Measurements from ENCODE around the gene PODN. TPM values are rescaled to one million over a fixed set of nuclear protein-coding genes. Genes with fewer than 3 reads are reported as not detected.

The PODN gene
- 35.3 TPM for total RNA-seq
- long read RNA-seq, transcript PODN-201 (11 exons, 3,010 nt) = major isoform, 14 of 27 reads
- long read RNA-seq, partial matches to known transcripts = 12 of 27 reads
- long read RNA-seq, other reads (novel, unspliced or antisense) = 1 of 27 reads

DNA sequence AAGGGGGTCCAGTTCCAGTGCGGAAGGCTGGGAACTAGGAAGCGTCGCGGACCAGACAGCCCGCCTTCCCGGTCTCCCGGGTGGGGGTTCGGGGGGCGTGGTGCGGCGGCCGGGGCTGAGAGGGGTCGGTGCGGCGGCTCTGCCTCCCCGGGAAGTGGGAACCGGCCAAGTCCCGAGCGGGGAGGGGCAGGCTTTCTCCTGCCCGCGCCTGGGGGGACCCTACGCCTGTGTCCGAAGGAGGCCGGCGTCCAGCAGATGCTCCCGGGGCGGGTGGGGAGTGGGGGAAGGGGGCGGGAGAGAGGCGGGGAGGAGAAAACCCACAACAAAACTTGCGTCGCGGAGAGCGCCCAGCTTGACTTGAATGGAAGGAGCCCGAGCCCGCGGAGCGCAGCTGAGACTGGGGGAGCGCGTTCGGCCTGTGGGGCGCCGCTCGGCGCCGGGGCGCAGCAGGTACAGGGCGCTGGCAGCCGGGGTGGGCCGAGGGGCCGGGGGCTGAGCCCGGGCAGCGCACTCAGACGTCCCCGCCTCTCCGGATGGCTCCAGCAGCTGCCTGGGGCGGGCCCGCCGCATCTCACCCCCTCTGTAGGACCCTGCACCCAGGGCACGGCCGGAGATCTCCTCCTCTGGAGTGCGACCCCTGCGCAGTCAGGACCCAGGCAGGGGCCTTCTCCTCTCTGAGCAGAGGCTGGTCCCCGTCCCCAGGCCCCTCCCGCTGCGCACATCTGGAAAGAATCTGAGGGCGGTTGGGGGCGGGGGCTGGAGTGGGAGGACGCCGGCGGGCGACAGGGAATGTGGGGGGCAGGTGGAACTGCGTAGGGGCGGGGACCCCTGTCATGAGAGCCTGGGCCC lies at the start of gene PODN:
TSS of gene PODN (plus strand) at position 355 of the 849 bp plus-strand sequence. CDS start 7,643 bp downstream, outside the sequence.
- intact Hi-C loops (cut with DNase I) = no loop called here
- DNase-seq (ENCODE audit: missing footprints) = peak; percentile 79
- peak; percentile 52 for ATAC-seq

- intact Hi-C loops (cut with DNase I) = loop anchor here (10.0 kb wide), 1 partner anchor 170 kb away; no protein-coding TSS in a partner anchor
- ATAC-seq (peak; percentile 94), DNase-seq (ENCODE audit: missing footprints) (peak; percentile 75)
Measured at GRCh38 chr1:53014791-53015507, 47.1 kb upstream of the PODN start.

DNA sequence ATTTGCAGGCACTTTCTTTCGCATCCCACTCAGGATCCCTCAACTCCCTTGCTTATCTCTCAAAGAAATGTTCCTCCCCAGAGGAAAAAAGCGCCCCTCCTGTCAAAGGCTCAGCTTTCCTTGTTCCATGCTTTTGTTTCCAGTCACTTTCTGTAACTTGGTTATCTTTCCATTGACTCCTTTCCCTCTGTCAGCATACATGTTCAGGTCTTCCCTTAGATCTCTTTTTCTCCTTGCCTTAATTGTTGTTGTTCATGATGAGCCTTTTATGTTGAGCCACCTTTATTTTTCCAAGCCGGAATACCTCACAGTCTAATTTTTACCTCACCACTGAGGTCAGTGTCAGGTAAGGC lies 46.5 kb upstream of the PODN start:
- ATAC-seq (no peak), DNase-seq (ENCODE audit: missing footprints) (no peak)
- intact Hi-C loops (cut with DNase I) = loop anchor here (10.0 kb wide), 1 partner anchor 169 kb away; no protein-coding TSS in a partner anchor

- ATAC-seq (no peak), DNase-seq (ENCODE audit: missing footprints) (no peak)
- intact Hi-C loops (cut with DNase I) = loop anchor here (10.0 kb wide), 1 partner anchor 168 kb away; no protein-coding TSS in a partner anchor
Measured at GRCh38 chr1:53016705-53017104, 45.3 kb upstream of the PODN start.

- no peak for DNase-seq (ENCODE audit: missing footprints)
- intact Hi-C loops (cut with DNase I) = no loop called here
- ATAC-seq = no peak
Measured at GRCh38 chr1:53020588-53020987, 41.4 kb upstream of the PODN start.

DNA sequence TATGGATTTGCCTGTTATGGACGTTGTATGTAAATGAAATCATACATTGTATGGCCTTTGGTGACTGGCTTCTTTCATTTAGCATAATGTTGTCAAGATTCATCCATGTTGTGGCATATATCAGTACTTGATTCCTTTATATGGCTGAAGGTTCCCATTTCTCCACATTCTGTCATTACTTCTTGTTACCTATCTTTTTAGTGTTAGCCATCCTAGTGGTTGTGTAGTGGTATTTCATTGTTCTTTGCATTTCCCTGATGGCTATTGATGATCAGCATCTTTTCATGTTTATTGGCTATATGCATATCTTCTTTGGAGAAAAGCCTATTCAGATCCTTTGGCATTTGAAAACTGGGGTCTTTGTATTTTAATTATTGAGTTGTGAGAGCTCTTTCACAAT lies 39.8 kb upstream of the PODN start:
- intact Hi-C loops (cut with DNase I) = no loop called here
- ATAC-seq (no peak), DNase-seq (ENCODE audit: missing footprints) (no peak)

GRCh38 chr1:53023546-53023945 lies 38.5 kb upstream of the PODN start:
- no peak for ATAC-seq
- intact Hi-C loops (cut with DNase I) = no loop called here
- no peak for DNase-seq (ENCODE audit: missing footprints)

GRCh38 chr1:53024117-53024516 lies 37.9 kb upstream of the PODN start:
- no peak for DNase-seq (ENCODE audit: missing footprints)
- intact Hi-C loops (cut with DNase I) = no loop called here
- no peak for ATAC-seq

DNA sequence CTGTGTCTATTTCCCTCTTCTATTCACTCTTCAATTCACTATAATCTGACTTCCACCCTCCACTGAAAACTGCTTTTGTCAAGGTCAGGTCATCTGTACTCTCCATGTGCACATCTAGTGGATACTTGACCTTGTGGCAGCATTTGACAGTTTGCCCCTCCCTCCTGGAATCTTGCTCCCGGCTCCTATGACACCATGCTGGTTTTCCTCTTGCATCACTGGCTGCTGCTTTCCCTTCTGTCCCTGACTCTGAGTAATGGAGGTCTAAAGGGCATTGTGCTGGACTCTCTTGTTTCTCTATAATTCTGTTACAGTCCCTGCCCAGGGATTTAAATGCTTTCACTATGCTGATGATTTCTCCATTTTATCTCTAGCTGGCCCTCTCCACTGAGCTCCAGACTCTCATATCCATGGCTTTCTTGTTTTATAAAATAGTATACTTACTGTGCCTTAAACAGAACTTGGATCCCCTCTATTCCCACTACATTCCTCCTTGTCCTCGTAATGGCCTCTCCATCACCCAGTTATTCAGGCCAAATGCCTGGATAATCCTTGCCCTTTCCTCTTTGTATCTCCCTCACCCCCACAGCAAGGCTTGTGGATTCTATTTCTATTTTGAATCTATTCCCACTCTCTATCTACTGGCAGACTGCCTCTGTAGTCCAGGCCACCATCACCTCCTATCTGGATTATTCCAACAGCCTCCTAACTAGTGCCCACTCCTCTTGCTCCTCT lies 36.8 kb upstream of the PODN start:
- DNase-seq (ENCODE audit: missing footprints) (no peak), ATAC-seq (peak; percentile 90)
- intact Hi-C loops (cut with DNase I) = no loop called here

- ATAC-seq (no peak), DNase-seq (ENCODE audit: missing footprints) (no peak)
- intact Hi-C loops (cut with DNase I) = no loop called here
Measured at GRCh38 chr1:53025769-53026112, 36.3 kb upstream of the PODN start.

DNA sequence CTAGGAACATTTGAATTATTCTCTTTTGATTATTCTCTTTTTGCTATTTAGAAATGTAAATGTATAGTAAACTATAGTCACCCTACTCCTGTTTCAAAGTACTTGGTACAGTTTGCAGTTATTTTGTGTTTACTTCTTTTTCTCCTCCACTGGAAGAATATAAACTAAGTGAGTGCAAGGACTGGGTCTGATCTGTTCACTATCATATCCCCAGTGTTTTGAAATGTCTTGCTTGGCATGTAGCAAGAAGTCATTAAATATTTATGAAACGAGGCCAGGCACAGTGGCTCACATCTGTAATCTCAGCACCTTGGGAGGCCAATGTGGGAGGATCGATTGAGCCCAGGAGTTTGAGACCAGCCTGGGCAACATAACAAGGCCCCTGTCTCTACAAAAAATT lies 35.8 kb upstream of the PODN start:
- ATAC-seq (no peak), DNase-seq (ENCODE audit: missing footprints) (no peak)
- intact Hi-C loops (cut with DNase I) = no loop called here

DNA sequence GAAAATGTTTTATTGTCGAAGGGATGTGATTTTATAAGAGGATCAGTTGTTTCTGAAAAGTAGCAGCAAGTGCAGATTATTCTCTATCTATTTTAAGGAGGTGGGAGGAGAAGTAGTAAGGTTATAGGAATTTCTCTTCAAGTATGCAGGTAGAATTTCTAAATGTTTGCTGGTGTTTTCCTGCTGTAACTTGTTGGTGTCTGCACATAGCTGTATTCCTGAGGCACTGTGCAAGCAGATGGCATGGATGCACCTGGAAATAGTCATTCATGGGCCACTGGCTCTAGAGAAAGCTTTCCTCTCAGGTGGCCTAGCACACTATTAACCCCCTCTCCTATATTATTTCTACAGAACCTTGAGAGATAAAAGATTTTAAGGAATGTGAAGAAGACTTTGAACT lies 30.3 kb upstream of the PODN start:
- intact Hi-C loops (cut with DNase I) = no loop called here
- DNase-seq (ENCODE audit: missing footprints) (no peak), ATAC-seq (no peak)

DNA sequence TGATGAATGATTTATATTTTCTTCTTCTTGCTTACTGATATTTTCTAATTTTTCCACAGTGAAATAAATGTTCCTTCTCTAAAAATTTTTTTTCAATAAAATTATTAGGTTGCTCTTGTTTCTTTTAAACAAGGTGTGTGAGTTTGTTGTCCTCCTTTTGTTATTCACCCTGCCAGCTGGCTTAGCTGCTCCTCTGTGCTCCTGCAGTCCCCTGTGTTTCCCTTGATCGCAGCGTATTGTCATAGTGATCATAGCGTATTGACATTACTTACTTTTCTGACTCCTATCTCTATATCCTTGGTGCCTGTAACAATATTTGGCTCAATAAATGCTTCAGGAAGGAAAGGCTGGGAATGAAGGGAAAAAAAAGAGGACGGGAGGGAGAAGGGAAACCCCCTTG lies 24.9 kb upstream of the PODN start:
- intact Hi-C loops (cut with DNase I) = no loop called here
- no peak for ATAC-seq
- no peak for DNase-seq (ENCODE audit: missing footprints)

DNA sequence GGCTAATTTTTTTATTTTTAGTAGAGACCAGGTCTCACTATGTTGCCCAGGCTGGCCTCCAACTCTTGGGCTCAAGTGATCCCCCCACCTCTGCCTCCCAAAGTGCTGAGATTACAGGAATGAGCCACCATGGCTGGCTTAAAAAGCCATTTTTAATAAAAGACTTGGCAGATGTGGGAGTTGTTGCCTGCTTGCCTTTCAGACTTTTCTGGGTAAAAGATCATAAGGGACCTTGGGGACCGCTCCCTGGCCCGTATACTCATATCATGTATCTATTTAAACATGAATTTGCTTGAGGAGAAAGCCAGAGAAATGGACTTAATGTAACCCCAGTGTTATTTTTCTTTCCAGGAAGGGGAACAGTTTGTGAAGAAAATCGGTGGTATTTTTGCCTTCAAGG lies 23.4 kb upstream of the PODN start:
- ATAC-seq = peak; percentile 42
- no peak for DNase-seq (ENCODE audit: missing footprints)
- intact Hi-C loops (cut with DNase I) = no loop called here

DNA sequence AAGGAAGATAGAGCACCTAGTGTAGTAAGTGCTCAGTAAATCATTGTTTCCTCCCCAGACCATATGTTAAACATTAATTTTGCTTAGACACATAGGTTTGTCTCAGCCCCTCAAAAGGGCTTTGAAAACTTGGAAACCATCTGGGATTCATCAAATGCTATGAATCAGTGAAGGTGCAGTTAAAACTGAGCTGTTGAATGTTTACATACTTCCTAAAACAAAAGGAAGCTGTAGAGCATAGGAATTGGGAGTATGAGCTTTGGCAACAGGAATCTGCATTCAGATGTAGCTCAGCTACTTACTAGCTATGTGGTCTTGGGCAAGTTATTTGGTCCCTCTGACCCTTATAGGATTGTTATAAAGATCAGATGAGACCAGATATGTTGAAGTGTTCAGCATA lies 18.7 kb upstream of the PODN start:
- ATAC-seq (no peak), DNase-seq (ENCODE audit: missing footprints) (no peak)
- intact Hi-C loops (cut with DNase I) = no loop called here

- no peak for DNase-seq (ENCODE audit: missing footprints)
Measured at GRCh38 chr1:53044926-53045325, 17.1 kb upstream of the PODN start.

GRCh38 chr1:53046930-53047329 lies 15.1 kb upstream of the PODN start:
- DNase-seq (ENCODE audit: missing footprints) (no peak), ATAC-seq (peak; percentile 86)
- intact Hi-C loops (cut with DNase I) = no loop called here

More at GRCh38 chr1:53044926-53045325, 17.1 kb upstream of the PODN start:
- no peak for ATAC-seq
- intact Hi-C loops (cut with DNase I) = no loop called here

DNA sequence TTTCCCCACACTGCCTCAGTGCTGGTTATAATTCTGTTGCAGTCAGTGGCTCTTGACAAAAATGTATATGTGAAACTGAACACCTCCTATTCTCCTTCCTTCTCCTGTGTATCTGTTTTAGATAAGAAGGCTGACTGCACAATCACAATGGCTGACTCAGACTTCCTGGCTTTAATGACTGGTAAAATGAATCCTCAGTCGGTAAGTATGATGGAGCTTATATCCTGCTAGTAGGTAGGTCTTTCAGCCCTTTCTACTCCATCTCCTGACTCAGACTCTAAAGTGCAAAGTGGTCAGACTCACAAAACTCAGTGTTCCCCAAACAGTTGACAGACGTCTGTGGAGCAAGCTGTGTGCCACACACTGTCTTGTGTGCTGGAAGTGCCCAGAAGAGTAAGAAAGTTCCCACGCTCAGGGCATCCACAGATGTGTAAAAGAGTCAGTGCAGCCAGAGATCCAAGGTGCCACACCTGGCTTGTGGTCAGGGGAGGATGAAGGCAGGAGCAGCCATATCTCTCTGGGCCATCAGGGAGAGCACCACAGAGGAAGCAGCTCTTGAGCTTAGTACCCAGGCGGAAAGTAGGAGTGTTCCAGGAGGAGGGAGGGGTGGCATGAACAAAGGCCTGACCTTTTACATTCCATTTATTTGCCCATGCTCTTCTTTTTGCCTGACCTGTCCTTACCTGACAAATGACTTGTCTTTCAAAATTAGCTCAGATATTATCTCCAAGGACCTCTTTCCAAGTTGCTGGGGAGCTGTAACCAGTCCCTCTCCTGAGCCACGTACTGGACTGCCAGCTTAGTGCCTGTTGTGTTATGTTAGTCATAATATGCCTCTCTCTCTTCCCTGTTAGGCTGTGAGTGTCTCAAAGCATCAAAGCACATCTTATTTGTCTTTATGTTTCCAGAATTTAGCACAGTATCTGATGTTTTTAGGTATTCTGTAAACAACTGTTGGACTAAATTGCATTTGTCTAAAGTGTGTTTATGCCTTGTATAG lies 14.0 kb upstream of the PODN start:
- intact Hi-C loops (cut with DNase I) = no loop called here
- ATAC-seq (no peak), DNase-seq (ENCODE audit: missing footprints) (no peak)

Data from Right ventricle myocardium inferior (tissue), 1 donor.